HepG2 (cell line): ENCODE results near the gene MCAT. TPM values are rescaled to one million over a fixed set of nuclear protein-coding genes. Genes with fewer than 3 reads are reported as not detected.

Source experiments
- ARHGAP35 ChIP-seq: sonication (generic); formaldehyde crosslinking; IDR thresholded peaks from 2 replicates; pipeline ENCODE4 v1.9.0; 2022; ENCODE audit warnings: mild to moderate bottlenecking, inconsistent platforms, moderate library complexity, missing genetic modification reagents, borderline replicate concordance
- BRCA1 ChIP-seq: sonication (generic); formaldehyde crosslinking; IDR thresholded peaks from 2 replicates; pipeline ENCODE4 v1.4.0; 2020; ENCODE audit warnings: missing genetic modification reagents
- CBFB ChIP-seq: sonication (generic); formaldehyde crosslinking; IDR thresholded peaks from 2 replicates; pipeline ENCODE4 v1.4.0; 2020; ENCODE audit warnings: missing genetic modification reagents
- CSRNP2 ChIP-seq: sonication (generic); formaldehyde crosslinking; conservative IDR thresholded peaks from 2 replicates; pipeline ENCODE4 v1.8.0; 2022; ENCODE audit warnings: low read depth, missing genetic modification reagents
- CTCF ChIP-seq: sonication (generic); formaldehyde crosslinking; IDR thresholded peaks from 2 replicates; pipeline ENCODE4 v1.5.0; 2020; ENCODE audit warnings: mild to moderate bottlenecking, missing genetic modification reagents, moderate library complexity
- HDAC2 ChIP-seq: sonication (generic); formaldehyde crosslinking; IDR thresholded peaks from 2 replicates; pipeline ENCODE4 v1.4.0; 2020; ENCODE audit warnings: missing genetic modification reagents
- KDM5A ChIP-seq: fragments of 200-600 bp; sonication (generic); IDR thresholded peaks from 2 replicates; pipeline ENCODE4 v1.7.0; 2018; ENCODE audit warnings: antibody characterized with exemption, mild to moderate bottlenecking, low read length, borderline replicate concordance
- PAF1 ChIP-seq: IDR thresholded peaks from 2 replicates; pipeline ENCODE4 v1.6.1; 2016; ENCODE audit warnings: missing genetic modification reagents, missing compliant biosample characterization
- PTBP1 ChIP-seq: fragments of 200-400 bp; formaldehyde crosslinking; IDR thresholded peaks from 2 replicates; pipeline ENCODE4 v1.6.1; 2018; ENCODE audit warnings: low read length, low read depth; ENCODE audit not compliant: poor library complexity, severe bottlenecking
- RFXAP ChIP-seq: sonication (generic); formaldehyde crosslinking; IDR thresholded peaks from 2 replicates; pipeline ENCODE4 v1.4.0; 2020; ENCODE audit warnings: missing genetic modification reagents, borderline replicate concordance
- SNRNP70 ChIP-seq: fragments of 200-400 bp; formaldehyde crosslinking; IDR thresholded peaks from 2 replicates; pipeline ENCODE4 v1.6.1; 2017; ENCODE audit warnings: mild to moderate bottlenecking, low read depth, low read length, moderate library complexity
- TBP ChIP-seq: sonication (generic); formaldehyde crosslinking; IDR thresholded peaks from 2 replicates; pipeline ENCODE4 v1.5.0; 2020; ENCODE audit warnings: missing genetic modification reagents
- USF2 ChIP-seq, 2 experiments: sonication (generic) in 1 of 2; formaldehyde crosslinking in 1 of 2; IDR thresholded peaks; 2 replicates each; pipeline versions ENCODE4 v1.5.1 to v1.6.1; 2011 to 2020; ENCODE audit warnings: borderline replicate concordance in 1 of 2, low read depth in 1 of 2, low read length in 1 of 2, mild to moderate bottlenecking in 1 of 2, missing genetic modification reagents in 1 of 2, moderate library complexity in 1 of 2
- ZFP82 ChIP-seq: sonication (generic); formaldehyde crosslinking; IDR thresholded peaks from 2 replicates; pipeline ENCODE4 v1.5.1; 2020; ENCODE audit warnings: mild to moderate bottlenecking, missing genetic modification reagents, borderline replicate concordance
- ZNF280D ChIP-seq: sonication (generic); formaldehyde crosslinking; IDR thresholded peaks from 2 replicates; pipeline ENCODE4 v1.5.1; 2020; ENCODE audit warnings: mild to moderate bottlenecking, missing genetic modification reagents
- ZNF432 ChIP-seq: sonication (generic); formaldehyde crosslinking; IDR thresholded peaks from 2 replicates; pipeline ENCODE4 v1.5.0; 2020; ENCODE audit warnings: missing genetic modification reagents, mild to moderate bottlenecking, borderline replicate concordance
- ZNF446 ChIP-seq: sonication (generic); formaldehyde crosslinking; IDR thresholded peaks from 2 replicates; pipeline ENCODE4 v1.5.0; 2020; ENCODE audit warnings: mild to moderate bottlenecking, missing genetic modification reagents
- ZNF567 ChIP-seq: sonication (generic); formaldehyde crosslinking; IDR thresholded peaks from 2 replicates; pipeline ENCODE4 v1.8.1; 2023; ENCODE audit warnings: mild to moderate bottlenecking, missing genetic modification reagents, borderline replicate concordance
- polyA plus RNA-seq, 8 experiments: library from polyadenylated mRNA; depleted of rRNA in 3 of 8; stranded (reverse) in 7 of 8; unstranded in 1 of 8; fragments of >200 nt; fragmentation: Illumina TruSeq in 4 of 8; extraction: Trizol in 4 of 8; gene quantifications; 2 replicates each; pipeline versions ENCODE4 v1.2.1 to v1.2.3, GENCODE V29; 2011 to 2016; ENCODE audit warnings: low read depth in 4 of 8, missing spikeins in 1 of 8, mixed read lengths in 1 of 8; ENCODE audit not compliant: insufficient read depth in 1 of 8
- total RNA-seq, 5 experiments: library from RNA; depleted of rRNA; stranded (reverse); fragments of >200 nt; fragmentation: Illumina TruSeq; extraction: Trizol; gene quantifications; 2 replicates each; pipeline ENCODE4 v1.2.3, GENCODE V29; 2016; ENCODE audit warnings: low read depth in 1 of 5

MCAT gene
- total and polyA plus RNA-seq, 2 of the 13 experiments (the other 11 are each of a cell fraction or from before 2014, with no cell fraction given): 9.3 to 16.7 TPM

- TF ChIP-seq USF2 (IDR thresholded peaks at IDR 0.05; ENCODE audit: low read depth, low read length) (no peak), USF2 (CRISPR knock-in tag; IDR thresholded peaks at IDR 0.05; ENCODE audit: borderline replicate concordance) (no peak), KDM5A (no peak), ZNF446 (CRISPR knock-in tag) (no peak), ZNF280D (CRISPR knock-in tag) (peak; percentile 79; the same call in 1 of the 2 replicates), SNRNP70 (no peak), ZNF432 (CRISPR knock-in tag) (no peak), ARHGAP35 (CRISPR knock-in tag) (peak; percentile 84; the same call in 1 of the 2 replicates), CTCF (peak; percentile 86), CBFB (CRISPR knock-in tag) (peak; percentile 89), CSRNP2 (CRISPR knock-in tag) (no peak), ZNF567 (CRISPR knock-in tag) (peak; percentile 90; the same call in 1 of the 2 replicates), ZFP82 (CRISPR knock-in tag) (no peak), HDAC2 (CRISPR knock-in tag) (0 out of 2 replicates have a peak, but pooled peaks have one; percentile 36), PAF1 (CRISPR knock-in tag) (no peak), PTBP1 (no peak), RFXAP (CRISPR knock-in tag) (peak; percentile 68; the same call in 1 of the 2 replicates), TBP (CRISPR knock-in tag) (0 out of 2 replicates have a peak, but pooled peaks have one; percentile 47), BRCA1 (0 out of 2 replicates have a peak, but pooled peaks have one; percentile 71)
Observed at GRCh38 chr22:43187171-43188099, 44.2 kb upstream of the MCAT start (continued).
